Suppressor macrophage treated with lipopolysaccharide for 4 hours (primary cell): ENCODE results near the gene PEX26.
"Not testable (repeated sequence)": the region's sequence is repeated elsewhere in the genome, so short reads cannot be mapped to it uniquely, and the experiment has no call there.

Experiments
- DNase-seq: peaks from one replicate; pipeline ENCODE4 v3.0.0-alpha.2; 2020

PEX26 gene

GRCh38 chr22:18077639-18078328 is at the start of gene PEX26:
Gene PEX26 (plus strand): TSS chr22:18077990. CDS start chr22:18078377, 387 bp downstream.
- DNase-seq = peak; percentile 97

DNA sequence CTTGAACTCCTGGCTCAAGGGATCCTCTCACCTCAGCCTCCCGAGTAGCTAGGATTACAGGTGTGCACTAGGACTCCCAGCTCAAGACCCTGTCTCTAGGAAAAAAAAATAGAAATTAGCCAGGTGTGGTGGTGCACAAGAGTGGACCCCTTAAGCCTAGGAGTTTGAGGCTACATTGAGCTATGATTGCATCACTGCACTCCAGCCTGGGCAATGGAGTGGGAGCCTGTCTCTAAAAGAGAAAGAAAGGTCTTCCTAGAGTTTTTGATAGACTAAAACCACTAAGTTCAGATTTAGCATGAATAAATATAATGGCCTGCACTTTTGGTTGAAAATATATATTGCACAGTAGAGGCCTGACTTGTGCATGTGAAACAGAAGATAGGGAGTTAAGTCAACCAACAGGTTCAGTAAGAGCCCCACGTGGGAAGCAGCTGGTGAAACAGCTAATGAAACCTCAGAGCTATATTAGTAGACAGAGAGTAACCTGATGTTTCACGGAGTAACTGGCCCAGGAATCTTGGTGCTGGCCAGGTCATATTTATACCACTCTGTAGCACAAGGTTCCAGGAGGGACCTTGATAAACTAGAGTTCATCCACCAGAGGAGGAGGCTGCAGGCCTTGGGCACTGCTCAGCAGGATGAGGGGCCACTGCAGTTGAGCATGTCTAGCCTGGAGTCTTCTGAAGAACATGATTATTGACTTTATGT is 48.8 kb upstream of the PEX26 start:
- DNase-seq = no peak

- DNase-seq = no peak
These were observed 48.0 kb upstream of the PEX26 start for GRCh38 chr22:18029686-18030267.

DNA sequence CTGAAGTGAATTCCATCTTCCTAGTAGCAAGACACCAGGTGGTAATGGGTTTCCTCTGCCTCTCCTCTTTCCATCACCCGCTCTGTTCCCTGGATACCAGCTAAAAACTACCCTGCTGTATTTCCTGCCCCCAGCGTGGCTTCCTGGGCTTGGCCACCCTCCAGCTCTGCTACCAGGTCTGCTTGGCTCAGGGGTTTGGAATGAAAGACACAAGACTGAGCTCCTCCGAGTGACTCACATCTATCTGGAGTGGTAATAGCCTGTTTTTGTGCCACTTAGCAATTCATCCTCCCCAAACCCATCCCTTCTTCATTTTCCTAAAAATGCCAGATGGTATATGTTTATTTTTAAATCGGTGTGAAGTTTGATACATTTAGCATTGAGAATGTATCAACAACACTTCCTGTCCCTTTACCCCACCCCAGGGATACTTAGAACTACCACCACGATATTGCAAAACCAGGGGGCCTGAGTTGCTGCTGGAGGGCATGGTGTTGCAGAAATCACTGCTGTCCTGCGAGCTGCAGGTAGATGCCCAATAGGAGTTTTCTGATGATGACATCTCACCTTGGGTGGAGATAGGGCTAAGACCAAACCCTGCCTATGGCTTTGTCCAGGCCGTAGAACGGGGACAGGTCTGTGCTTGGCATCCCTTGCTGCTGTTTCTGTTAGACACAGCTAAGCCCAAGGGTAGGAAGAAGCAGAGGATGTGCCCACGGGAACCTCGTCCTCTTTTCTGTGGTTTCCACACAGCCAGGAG is 45.9 kb upstream of the PEX26 start:
- DNase-seq = no peak

- DNase-seq = no peak
These were observed 45.2 kb upstream of the PEX26 start for GRCh38 chr22:18032455-18033101.

- no peak for DNase-seq
These were observed 44.4 kb upstream of the PEX26 start for GRCh38 chr22:18033204-18033998.

- DNase-seq = no peak
These were observed 43.7 kb upstream of the PEX26 start for GRCh38 chr22:18034076-18034475.

- DNase-seq = no peak
These were observed 42.0 kb upstream of the PEX26 start for GRCh38 chr22:18035751-18036150.

DNA sequence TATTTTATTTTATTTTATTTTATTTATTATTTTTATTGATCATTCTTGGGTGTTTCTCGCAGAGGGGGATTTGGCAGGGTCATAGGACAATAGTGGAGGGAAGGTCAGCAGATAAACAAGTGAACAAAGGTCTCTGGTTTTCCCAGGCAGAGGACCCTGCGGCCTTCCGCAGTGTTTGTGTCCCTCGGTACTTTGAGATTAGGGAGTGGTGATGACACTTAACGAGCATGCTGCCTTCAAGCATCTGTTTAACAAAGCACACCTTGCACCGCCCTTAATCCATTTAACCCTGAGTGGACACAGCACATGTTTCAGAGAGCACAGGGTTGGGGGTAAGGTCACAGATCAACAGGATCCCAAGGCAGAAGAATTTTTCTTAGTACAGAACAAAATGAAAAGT is 36.9 kb upstream of the PEX26 start:
- not testable (repeated sequence) for DNase-seq

- no peak for DNase-seq
These were observed 35.1 kb upstream of the PEX26 start for GRCh38 chr22:18042685-18043084.

DNA sequence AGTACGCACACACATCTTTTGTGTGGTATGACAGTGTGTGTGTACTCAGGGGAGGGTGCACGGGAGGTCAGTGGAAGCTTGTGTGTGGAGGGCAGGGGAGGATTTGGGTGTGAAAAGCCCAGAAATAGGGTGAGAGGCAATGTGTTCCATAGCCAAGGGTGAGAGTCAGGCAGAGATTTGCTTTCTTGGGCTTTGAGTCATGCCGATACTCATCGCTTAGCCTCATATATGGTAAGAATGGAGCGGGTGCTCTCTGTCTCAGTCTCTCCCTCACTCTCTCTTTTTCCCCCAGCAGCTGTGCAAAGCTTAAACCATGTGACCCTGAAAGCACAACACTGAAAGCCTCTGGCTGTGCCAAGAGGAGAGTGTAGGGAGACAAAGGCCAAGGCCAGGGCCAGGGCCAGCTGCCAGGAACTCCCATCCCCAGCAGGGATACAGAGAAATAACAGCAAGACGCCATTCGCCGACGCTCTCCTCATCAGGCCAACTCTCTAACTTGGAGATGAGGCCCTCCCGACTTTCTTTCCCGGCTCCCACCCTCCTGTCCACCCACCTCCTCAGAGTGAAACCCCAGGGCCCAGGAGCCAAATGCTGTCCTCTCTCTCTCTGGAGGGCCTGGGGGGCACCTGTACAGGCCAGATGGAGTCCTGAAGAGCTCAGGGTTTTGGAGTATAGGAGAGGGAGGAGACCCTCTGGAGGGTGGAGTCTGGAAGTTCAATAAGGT is 33.1 kb upstream of the PEX26 start:
- no peak for DNase-seq

DNA sequence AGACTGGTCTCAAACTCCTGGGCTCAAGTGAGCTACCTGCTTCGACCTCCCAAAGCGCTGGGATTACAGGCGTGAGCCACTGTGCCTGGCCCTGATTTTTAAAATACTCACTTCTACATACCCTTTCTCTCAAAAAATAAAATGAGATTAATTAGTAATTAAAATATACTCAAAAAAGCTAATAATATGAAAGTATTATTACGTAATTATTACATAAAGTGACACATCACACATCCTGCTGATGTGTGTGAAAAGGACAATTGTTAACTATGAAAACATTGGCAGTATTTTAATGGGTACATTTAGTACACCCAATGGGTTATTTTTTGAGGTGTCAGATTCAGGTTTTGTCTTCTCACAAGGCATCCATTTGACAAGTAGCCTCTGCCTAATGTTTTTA is 32.0 kb upstream of the PEX26 start:
- DNase-seq = no peak

DNA sequence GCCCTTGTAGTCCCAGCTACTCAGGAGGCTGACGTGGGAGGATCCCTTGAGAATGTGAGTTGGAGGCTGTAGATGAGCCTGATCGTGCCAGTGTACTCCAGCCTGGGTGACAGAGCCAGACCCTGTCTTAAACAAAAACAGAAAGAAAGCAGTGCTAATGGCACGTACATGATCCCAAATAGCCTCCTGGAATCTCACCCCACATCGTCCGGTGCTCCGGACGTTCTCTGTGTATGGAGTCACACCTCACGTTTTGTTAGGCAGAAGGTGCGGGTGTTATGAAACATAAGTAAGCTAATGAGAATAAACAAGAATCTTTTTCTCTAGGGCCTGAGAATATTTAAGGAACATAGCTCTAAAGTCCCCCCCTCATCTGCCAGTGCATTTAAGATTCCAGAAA is 29.7 kb upstream of the PEX26 start:
- no peak for DNase-seq

DNA sequence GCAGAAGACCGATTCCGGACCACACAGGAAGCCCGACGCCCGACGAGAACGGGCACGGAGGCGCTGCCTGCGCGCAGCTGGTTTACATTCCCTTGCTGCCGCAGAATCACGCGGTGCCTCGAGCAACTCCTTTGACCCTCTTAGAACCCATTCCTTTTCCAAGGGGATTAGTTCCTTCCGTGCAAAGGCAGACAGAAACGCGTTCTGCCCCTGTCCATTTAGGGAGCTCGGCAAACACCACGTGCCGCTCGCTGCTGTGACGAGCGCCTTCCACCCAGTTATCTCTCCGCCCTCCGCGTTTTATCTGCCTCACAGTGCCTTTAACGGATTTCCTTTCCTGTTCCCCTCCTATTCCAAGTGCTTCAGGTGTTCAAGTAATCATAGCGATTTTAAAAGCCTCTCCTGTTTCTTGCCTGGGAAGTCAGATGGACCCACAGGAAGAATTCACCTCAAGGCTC is 29.3 kb upstream of the PEX26 start:
- DNase-seq = no peak

GRCh38 chr22:18050065-18050464 is 27.7 kb upstream of the PEX26 start:
- DNase-seq = no peak

DNA sequence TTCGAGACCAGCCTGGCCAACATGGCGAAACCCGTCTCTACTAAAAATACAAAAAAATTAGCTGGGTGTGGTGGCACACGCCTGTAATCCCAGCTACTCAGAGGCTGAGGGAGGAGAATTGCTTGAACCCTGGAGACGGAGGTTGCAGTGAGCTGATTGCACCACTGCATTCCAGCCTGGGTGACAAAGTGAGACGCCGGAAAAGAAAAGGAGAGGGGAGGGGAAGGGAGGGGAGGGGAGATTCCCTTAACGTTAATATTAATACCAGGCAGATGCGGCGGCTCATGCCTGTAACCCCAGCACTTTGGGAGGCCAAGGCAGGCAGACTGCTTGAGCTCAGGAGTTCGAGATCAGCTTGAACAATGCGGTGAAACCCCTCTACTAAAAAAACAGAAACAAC is 26.7 kb upstream of the PEX26 start:
- not testable (repeated sequence) for DNase-seq

GRCh38 chr22:18053216-18053946 is 24.4 kb upstream of the PEX26 start:
- DNase-seq = not testable (repeated sequence)

GRCh38 chr22:18055619-18056160 is 22.1 kb upstream of the PEX26 start:
- DNase-seq = no peak

GRCh38 chr22:18056161-18056666 is 21.6 kb upstream of the PEX26 start:
- DNase-seq = peak; percentile 78
